K562 (cell line): ENCODE measurements around the gene CDKN2C. TPM values are rescaled to one million over a fixed set of nuclear protein-coding genes. Genes with fewer than 3 reads are reported as not detected.
A peak's percentile ranks its signal among the peaks of the same experiment; 100 is the strongest.

ENCODE experiments used
- CBX8 ChIP-seq: fragments of 200-600 bp; sonication (generic); IDR thresholded peaks from 2 replicates; pipeline ENCODE4 v1.6.1; 2012; ENCODE audit warnings: borderline replicate concordance, mixed run types, low read depth, mild to moderate bottlenecking, moderate library complexity, mixed read lengths, low read length, control low read depth, inconsistent platforms; ENCODE audit not compliant: poor library complexity, severe bottlenecking; ENCODE audit errors: extremely low read depth
- RBM15 ChIP-seq: fragments of 200-400 bp; formaldehyde crosslinking; IDR thresholded peaks from 2 replicates; pipeline ENCODE4 v1.6.1; 2018; ENCODE audit warnings: mild to moderate bottlenecking, low read length, moderate library complexity; ENCODE audit not compliant: insufficient read depth
- SMARCC2 ChIP-seq: fragments of 450-650 bp; IDR thresholded peaks from 2 replicates; pipeline ENCODE4 v1.6.1; 2017; ENCODE audit warnings: antibody characterized with exemption, moderate library complexity, mild to moderate bottlenecking, low read depth
- TEAD4 ChIP-seq, 2 experiments: sonication (generic) in 1 of 2; formaldehyde crosslinking in 1 of 2; IDR thresholded peaks; 2 replicates each; pipeline versions ENCODE4 v1.6.1 to v1.8.0; 2012 to 2022; ENCODE audit warnings: borderline replicate concordance in 1 of 2, inconsistent platforms in 1 of 2, low read length in 1 of 2, mild to moderate bottlenecking in 1 of 2, missing genetic modification reagents in 1 of 2
- ZNF318 ChIP-seq, 2 experiments: fragments of 450-650 bp; IDR thresholded peaks; 2 replicates each; pipeline ENCODE4 v1.6.1; 2016; ENCODE audit warnings: mild to moderate bottlenecking in 2 of 2, borderline replicate concordance in 1 of 2, low read depth in 1 of 2, moderate library complexity in 1 of 2
- ZNF407 ChIP-seq: fragments of 450-650 bp; IDR thresholded peaks from 2 replicates; pipeline ENCODE4 v1.6.1; 2016; ENCODE audit warnings: low read depth
- polyA plus RNA-seq, 8 experiments: library from polyadenylated mRNA; depleted of rRNA in 4 of 8; stranded (reverse) in 5 of 8; unstranded in 3 of 8; fragments of >200 nt; fragmentation: Nextera tagmentation in 2 of 8; fragmentation: Illumina TruSeq in 1 of 8; extraction: Ambion mirVana in 2 of 8; extraction: Trizol in 1 of 8; gene quantifications; 2 replicates each; pipeline versions ENCODE4 v1.2.1 to v1.2.3, GENCODE V29; 2011 to 2014; ENCODE audit warnings: inconsistent platforms in 1 of 8, missing spikeins in 1 of 8
- total RNA-seq, 7 experiments: library from RNA; depleted of rRNA in 6 of 7; stranded (reverse); fragments of >200 nt in 6 of 7; fragmentation: Illumina TruSeq in 2 of 7; extraction: Trizol in 2 of 7; gene quantifications; 2 replicates each; pipeline versions ENCODE4 v1.2.1 to v1.2.3, GENCODE V29; 2011 to 2021; ENCODE audit warnings: low replicate concordance in 1 of 7

The CDKN2C gene
- total and polyA plus RNA-seq, 9 of the 15 experiments (the other 6 are each of a cell fraction or from before 2014, with no cell fraction given), result 11.9 to 74.3 (median 45.9) TPM

- TF ChIP-seq ZNF318 (IDR thresholded peaks at IDR 0.05; ENCODE audit: borderline replicate concordance in 1 of 2, low read depth in 1 of 2) (no peak), TEAD4 (IDR thresholded peaks at IDR 0.05; ENCODE audit: low read length) (0 out of 2 replicates have a peak, but pooled peaks have one; percentile 19), TEAD4 (CRISPR knock-in tag; IDR thresholded peaks at IDR 0.05; ENCODE audit: borderline replicate concordance) (no peak), ZNF407 (no peak), CBX8 (no peak), SMARCC2 (peak; percentile 41; the same call in 1 of the 2 replicates), RBM15 (no peak)
Measured at GRCh38 chr1:50930965-50931737, 38.9 kb upstream of the CDKN2C start (continued).
